H1 (cell line): ENCODE measurements around the gene ZMIZ1.
A peak's percentile ranks its signal among the peaks of the same experiment; 100 is the strongest.

ENCODE experiments used
- CBX8 ChIP-seq: fragments of 300-800, 300-1000 bp; sonication (generic); IDR thresholded peaks from 2 replicates; pipeline ENCODE4 v1.7.1; 2016; ENCODE audit warnings: low read depth, low read length, borderline replicate concordance
- CHD1 ChIP-seq: IDR thresholded peaks from 2 replicates; pipeline ENCODE4 v1.6.1; 2012; ENCODE audit warnings: low read depth, low read length, improper control_type of control experiment
- CREB1 ChIP-seq: IDR thresholded peaks from 2 replicates; pipeline ENCODE4 v1.6.1; 2012; ENCODE audit warnings: inconsistent platforms
- EZH2 ChIP-seq: fragments of 200-600 bp; sonication (generic); IDR thresholded peaks from 2 replicates; pipeline ENCODE4 v1.7.1; 2012; ENCODE audit warnings: low read depth, mild to moderate bottlenecking, moderate library complexity, low read length, inconsistent platforms; ENCODE audit not compliant: severe bottlenecking
- RXRA ChIP-seq: IDR thresholded peaks from 2 replicates; pipeline ENCODE4 v1.6.1; 2011; ENCODE audit warnings: low read depth, mild to moderate bottlenecking, low read length, moderate library complexity; ENCODE audit not compliant: insufficient read depth
- SAP30 ChIP-seq: fragments of 300-600 bp; sonication (generic); IDR thresholded peaks from 2 replicates; pipeline ENCODE4 v1.7.1; 2012; ENCODE audit warnings: low read length, moderate library complexity, mild to moderate bottlenecking, inconsistent platforms; ENCODE audit not compliant: insufficient read depth, insufficient replicate concordance
- SP1 ChIP-seq: IDR thresholded peaks from 2 replicates; pipeline ENCODE4 v1.6.1; 2011; ENCODE audit warnings: low read depth, low read length
- SUZ12 ChIP-seq: fragments of 200-600 bp; sonication (generic); IDR thresholded peaks from 2 replicates; pipeline ENCODE4 v1.6.1; 2012; ENCODE audit warnings: mild to moderate bottlenecking, inconsistent platforms, low read length, moderate library complexity, mixed read lengths
- YY1 ChIP-seq: IDR thresholded peaks from 2 replicates; pipeline ENCODE4 v1.6.1; 2011; ENCODE audit warnings: low read depth, mild to moderate bottlenecking, low read length
- TF ChIP-seq, protein P1 (sequence below), 3 experiments: IDR thresholded peaks; 1 replicate in 2 of 3; 2 replicates in 1 of 3; pipeline versions ENCODE4 v1.5.1 to v1.6.1; 2011; ENCODE audit warnings: low read length in 3 of 3, mild to moderate bottlenecking in 3 of 3, inconsistent platforms in 2 of 3, low read depth in 1 of 3, moderate library complexity in 1 of 3; ENCODE audit not compliant: insufficient read depth in 1 of 3; ENCODE audit errors: control extremely low read depth in 1 of 3

DNA sequence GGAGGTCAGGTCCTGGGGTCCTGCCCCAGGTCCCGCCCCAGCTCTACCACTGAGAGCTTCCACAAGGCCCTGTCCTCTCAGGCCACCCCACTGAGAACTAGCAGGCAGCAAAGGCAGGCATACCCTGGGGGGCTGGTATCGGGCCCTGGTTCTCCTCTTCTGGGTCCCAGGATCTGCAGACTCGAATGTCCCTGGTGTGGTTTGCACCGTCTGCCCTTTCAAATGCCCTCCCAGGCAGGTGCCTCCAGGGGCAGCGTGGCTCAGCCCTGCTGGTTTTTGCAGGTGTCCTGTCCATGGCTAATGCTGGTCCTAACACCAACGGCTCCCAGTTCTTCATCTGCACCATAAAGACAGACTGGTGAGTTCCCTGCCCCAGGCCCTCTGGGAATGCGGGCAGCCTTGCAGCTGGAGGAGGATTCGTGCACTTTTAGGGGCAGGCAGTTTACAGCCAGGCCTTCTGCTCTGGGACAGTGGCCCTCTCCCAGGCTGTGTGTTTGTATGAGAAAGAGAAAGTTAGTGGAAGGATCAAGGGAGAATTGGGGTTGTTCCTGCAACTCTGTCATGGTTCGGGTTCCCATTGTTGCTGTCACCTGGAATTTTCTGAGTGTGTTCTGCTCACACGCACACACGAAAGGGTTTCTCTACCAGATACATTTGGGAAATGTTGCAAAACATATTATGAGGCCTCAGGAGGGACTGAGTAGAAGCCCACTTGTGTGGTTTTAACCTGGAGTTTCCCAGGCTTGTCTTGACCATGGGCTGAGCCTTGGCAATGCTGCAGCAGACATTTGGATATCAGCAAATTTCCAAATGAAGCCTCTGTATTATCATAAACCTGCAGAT, 283.5 kb downstream of the ZMIZ1 start:
- TF ChIP-seq SP1: no peak
- no peak for TF ChIP-seq CBX8
- no peak for TF ChIP-seq CREB1
- no peak for TF ChIP-seq SUZ12
- TF ChIP-seq RXRA: no peak
- no peak for TF ChIP-seq YY1
- TF ChIP-seq EZH2: no peak
- no peak for TF ChIP-seq CHD1
- TF ChIP-seq, protein P1, sequence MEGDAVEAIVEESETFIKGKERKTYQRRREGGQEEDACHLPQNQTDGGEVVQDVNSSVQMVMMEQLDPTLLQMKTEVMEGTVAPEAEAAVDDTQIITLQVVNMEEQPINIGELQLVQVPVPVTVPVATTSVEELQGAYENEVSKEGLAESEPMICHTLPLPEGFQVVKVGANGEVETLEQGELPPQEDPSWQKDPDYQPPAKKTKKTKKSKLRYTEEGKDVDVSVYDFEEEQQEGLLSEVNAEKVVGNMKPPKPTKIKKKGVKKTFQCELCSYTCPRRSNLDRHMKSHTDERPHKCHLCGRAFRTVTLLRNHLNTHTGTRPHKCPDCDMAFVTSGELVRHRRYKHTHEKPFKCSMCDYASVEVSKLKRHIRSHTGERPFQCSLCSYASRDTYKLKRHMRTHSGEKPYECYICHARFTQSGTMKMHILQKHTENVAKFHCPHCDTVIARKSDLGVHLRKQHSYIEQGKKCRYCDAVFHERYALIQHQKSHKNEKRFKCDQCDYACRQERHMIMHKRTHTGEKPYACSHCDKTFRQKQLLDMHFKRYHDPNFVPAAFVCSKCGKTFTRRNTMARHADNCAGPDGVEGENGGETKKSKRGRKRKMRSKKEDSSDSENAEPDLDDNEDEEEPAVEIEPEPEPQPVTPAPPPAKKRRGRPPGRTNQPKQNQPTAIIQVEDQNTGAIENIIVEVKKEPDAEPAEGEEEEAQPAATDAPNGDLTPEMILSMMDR (IDR thresholded peaks at IDR 0.05; ENCODE audit: control extremely low read depth in 1 of 3, insufficient read depth in 1 of 3, low read depth in 1 of 3, low read length in 3 of 3): peak in 1 of 3 experiments; percentile 12; a peak in 1 of 4 replicates
- TF ChIP-seq SAP30: no peak
